GM19240 (cell line): Measurements from ENCODE around the gene TOMM20.
"Not testable (repeated sequence)": the region's sequence is repeated elsewhere in the genome, so short reads cannot be mapped to it uniquely, and the experiment has no call there.

Experiments used
- DNase-seq: peaks from one replicate; pipeline ENCODE4 v3.0.0; 2011; ENCODE audit warnings: low spot score; ENCODE audit not compliant: insufficient read length

TOMM20 gene

DNA sequence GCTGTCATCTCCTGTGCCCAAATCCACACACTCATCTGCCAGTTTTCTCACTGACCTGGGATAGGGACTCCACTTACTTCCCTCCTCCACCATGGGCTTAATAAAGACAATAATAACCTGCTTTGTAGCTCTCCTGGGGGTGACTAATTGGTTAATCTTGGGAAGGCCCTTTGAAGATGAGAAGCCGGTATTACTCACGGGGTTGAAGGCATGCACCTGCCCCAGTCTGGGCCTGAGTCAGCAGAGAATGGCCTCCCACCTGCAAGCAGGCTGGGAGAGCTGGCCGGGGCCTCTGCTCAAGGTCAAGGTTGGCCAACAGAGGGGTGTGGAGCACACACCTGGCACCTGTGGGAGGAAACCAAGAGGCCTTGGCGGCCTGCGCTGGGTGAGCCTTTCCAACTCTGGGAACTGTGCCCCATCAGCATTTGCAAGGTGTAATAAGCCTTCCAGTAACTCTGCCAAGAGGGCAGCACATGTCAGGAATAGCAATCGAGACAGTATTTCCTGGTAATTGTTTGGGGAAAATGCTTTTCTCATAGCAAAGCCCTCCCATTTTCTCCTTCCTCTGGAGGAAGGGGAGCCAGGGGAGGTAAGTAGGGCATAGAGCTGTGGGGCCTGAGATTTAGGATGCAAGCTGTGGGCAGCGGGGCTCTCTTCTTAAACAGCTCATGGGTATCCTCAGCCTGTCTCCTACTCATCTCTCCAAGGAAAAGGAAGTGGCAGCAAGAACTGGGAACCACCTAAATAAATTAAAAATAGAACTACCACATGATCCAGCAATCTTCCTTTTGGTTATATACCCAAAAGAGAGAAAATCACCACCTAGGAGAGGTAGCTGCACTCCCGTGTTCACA lies 49.0 kb downstream of the TOMM20 start:
- DNase-seq = no peak

DNA sequence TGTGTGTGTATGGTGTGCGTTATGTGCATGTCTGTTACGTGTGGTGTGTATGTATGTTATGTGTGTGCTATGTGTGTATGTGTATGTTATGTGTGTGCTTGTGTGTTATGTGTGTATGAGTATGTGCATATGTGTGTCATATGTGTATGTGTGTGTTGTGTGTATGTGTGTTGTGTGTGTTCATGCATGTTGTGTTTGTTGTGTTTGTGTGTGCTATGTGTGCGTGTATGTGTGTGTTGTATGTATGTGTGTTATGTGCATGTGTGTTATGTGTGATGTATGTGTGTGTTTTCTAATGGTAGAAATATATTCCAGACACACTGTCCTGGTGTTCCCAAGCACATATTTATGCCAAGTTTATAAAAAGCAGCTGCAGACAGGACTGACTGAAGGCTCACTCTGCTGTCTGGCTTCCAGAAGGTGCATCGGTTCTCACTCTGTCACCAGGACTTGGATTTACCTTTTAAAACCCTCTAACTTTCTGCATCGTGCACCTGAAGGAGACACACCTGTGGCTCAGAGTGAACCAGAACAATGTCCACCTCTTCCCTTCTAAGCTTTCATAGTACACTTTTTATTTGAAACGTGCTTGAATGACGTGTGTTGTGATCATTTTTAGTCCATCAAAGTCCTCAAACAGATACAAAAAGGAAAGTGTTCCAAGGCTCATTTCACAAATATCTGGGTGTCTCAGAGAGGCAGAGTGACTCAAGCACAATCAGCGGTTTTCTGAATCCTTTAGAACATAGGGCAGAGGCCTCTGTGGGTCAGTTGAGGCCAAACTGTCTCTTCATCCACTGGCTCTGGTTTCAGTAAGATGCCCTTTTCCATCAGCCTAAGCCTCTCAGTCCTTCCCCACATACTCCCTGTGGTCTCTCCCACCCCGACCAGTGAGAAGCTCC lies 49.9 kb downstream of the TOMM20 start:
- DNase-seq = no peak

DNA sequence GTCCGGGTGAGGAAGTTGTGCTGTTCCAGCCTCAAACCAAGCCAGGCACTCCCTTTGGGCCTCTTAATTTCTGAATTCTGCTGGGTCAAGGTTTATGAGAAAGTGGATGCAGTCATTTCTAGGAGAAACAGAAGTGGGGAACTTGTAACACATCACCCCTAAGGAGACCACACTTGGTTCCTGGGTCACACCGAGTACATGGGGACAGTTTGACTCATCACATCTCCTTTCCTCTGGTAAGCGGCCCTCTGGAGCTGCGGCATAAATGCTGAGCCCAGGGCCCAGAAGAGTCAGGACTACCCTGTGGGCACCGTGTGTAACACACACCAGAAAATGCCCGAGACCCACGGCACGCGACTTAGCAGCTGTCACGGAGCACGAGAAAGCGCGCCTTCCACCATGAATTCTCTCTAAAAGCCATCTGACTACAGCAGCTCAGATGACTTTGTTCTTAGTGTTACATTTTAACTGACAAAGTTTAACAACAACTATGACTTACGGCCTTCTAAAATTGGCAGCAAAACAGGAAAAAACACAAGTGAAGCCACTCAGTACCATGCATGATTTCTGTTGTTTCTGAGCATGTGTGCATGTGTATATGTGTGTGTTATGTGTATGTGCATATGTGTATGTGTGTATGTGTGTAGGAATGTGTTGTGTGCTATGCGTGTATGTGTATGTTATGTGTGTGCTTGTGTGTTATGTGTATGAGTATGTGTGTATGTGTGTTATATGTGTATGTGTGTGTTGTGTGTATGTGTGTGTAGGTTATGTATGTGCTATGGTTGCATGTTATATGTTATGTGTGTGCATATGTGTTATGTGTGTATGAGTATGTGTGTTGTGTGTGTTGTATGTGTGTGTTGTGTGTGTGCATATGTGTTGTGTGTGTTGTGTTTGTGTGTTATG lies 50.8 kb downstream of the TOMM20 start:
- DNase-seq = peak; percentile 43

DNA sequence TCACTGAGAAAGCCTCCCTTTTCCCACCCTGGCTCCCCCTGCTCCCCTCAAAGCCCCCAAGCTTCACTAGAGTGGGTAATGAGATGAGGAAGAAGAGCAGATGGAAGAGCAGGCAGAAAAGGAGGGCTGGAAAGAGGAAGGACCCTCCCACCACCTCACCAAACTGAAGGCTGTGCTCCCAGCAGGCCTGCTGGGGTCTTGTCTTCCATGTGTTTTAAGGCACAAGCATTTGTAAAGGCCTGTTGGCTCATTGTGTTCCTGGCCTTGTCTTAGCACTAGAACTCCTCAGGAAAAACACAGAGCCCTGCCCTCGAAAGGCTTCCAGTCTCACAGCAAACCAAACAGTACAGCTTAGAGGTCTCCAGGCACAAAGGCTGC lies 51.5 kb downstream of the TOMM20 start:
- no peak for DNase-seq

DNA sequence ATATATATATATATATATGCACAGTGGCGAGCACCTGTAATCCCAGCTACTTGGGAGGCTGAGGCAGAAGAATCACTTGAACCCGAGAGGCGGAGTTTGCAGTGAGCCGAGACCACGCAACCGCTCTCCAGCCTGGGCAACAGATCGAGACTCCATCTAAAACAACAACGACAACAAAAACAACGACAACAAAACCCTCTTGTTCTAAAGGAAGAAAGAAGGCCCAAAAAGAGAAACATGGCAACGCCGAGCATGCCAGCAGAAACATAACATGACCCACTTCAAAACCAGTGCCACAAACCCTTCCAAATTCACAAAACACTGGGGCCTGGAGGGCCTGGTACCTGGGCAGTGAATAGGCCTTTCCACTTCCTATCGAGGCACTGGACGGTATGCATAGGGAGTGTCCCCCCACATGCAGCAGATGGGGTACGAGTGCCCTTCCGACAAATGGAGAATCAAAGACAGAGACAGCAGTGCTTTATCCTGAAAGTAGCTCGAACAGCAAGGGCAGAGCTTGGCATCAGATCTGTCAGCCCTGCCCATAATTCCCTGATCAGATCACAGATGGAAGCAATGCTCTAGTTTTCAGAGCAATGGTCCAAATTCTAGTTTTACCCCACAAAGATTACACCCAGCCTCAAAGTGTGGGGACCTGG lies 52.0 kb downstream of the TOMM20 start:
- no peak for DNase-seq

DNA sequence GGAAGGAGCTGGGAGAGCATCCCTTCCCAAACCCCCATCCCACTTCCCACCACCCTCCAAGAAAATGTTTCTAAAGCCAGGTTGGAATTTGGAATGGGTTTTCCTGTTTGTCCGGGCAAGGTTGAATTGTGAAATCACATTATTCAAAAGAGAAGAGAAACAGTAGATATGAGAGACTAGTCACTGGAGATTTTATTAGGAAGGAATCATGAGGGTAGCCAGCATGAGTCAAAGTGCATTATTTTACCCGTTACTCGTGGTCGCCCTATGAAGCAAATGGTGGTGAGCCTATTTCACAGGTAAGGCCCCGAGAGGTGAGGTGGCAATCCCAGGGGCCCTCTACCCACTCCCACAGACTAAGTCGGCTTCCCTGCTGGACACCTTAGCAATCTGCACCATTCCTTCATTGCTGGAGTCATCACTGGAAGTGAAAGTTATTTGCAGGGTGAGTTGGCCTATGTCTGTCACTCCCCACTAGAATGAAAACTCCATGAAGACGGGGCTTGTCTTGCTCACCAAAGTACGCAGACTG lies 52.8 kb downstream of the TOMM20 start:
- DNase-seq = no peak

DNA sequence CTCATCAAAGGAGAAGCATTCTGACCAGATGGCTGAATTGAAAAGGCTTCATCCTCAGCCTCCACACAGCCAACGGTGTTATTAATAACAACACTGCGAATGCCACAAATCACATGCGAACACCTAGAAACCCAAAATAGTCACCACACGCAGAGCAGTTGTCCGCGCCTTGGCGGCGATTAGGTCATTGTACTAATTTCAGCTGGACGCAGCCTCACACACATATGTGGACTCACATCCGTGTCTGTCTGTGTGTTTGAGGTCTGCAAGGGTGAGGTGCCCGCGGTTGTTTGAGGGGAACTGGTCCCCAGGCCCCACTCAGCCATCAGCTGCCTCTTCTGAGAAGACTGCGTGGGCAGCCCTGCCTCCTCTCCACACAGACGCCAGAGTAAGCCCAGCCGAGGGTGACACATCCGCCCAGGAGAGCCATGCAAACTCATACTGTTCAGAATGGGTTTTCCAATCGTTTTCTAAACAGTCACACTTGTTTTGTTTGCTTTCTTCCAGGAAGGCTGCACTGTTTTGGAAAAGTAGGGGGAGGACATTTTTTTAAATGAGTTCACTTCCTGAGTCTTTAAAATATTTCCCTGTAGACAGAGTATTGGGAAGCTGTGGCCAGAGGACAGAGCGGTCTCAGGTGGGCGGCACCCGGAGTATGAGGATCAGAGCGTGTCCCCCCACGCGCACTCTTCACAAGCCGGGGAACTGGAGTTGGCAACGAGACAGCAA lies 53.4 kb downstream of the TOMM20 start:
- peak; percentile 47 for DNase-seq

DNA sequence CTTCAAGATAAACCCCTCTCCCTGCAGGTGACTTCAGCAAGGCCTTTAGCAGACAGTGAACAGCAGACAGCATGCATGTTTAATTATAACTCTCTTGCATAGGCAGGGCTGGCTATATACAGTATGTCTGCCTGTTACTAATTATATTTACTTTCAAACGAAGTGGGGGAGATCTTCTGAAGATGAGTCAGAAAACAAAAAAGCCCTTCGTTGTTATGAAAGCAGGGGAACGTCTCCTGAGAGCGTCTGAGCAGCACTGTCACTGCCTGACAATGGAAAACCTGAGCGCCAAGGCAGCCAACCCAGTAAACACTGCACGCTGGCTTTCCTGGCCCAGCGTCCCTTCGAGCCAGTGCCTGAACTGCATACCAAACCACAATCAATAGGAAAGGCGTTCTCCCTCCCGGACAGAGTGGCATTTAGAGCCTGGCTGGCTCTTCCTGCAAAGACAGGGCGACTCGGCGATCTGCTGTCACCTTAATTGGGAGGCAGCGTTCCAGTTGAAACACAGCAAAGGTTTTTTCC lies 54.1 kb downstream of the TOMM20 start:
- DNase-seq = no peak

DNA sequence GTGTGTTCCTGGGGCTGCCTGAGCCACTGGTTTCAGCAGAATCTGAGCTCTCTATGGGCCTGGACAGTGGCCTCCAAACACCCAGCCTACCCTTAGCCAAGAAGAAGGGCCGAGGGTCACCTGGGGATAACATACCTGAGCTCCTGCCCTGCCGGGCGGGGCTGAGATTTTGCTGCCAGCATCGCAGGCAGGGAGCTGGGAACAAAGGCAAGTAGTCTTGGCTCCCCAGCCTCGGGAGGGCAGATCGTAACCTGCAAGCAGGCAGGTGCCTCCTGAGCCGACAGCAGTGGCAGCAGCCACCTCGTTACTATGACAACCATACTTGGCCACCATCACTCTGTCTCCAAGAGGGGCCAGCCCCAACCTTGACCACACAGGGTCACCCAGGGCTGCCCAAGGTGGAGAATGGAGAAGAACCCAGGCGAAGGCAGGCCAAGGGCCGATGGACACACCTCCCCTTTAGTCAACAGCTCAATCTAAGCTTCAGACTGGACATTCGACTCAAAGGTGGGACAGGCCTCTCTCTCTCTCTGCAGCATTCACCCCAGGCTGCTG lies 54.6 kb downstream of the TOMM20 start:
- DNase-seq = no peak

DNA sequence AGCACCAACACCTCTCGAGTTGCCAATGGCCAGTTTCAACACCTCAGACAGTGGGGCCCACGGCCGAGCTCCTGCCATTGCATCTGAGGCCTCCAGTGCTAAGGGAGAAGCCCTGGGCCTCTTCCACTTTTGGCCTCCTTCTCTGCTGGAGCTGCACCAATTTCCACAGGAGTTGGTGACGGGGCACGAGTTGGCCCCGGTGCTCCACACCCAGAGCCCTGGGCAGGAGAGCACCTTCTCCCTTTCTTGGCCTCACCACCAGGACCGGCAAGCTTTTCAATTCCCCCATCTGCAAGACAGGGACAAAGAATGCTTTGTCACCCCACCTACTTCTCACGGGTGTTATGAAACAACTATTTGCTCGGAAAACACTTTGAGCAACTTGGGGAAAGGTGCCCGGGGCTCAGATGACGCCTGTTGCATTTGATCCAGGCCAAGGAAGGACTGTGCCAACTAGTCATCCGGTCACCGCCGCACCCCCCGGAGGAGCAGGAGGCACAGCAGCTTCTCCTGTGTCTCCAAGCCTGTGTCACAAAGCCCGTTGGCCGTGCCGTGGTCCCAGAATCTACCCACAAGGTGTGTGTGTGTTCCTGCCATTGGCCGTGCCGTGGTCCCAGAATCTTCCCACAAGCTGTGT lies 55.2 kb downstream of the TOMM20 start:
- no peak for DNase-seq

DNA sequence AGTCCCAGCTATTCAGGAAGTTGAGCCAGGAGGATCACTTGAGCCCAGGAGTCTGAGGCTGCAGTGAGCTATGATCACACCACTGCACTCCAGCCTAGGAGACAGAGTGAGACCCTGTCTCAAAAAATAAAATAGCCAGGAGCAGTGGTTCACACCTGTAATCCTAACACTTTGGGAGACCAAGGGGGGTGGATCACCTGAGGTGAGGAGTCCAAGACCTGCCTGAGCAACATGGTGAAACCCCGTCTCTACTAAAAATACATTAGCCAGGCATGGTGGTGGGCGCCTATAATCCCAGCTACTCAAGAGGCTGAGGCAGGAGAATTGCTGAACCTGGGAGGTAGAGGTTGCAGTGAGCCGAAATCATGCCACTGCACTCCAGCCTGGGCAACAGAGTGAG lies 56.1 kb downstream of the TOMM20 start:
- DNase-seq = not testable (repeated sequence)

DNA sequence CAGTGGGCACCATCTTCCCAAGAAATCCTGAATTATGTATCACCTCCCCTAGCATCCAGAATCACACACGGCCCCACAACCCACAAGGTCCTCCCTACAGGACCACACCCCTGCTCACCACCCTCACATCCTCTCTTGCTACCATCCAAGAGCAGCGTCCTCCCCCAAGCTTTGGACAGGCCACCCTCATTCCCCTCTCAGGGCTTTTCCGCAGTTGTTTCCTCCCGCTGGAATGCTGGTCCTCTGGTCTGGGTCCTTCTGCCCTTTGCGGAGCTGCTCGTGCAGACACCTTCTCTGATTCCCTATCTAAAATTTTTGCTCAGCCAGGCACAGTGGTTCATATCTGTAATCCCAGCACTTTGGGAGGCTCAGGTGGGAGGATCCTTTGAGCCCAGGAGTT lies 56.5 kb downstream of the TOMM20 start:
- no peak for DNase-seq

DNA sequence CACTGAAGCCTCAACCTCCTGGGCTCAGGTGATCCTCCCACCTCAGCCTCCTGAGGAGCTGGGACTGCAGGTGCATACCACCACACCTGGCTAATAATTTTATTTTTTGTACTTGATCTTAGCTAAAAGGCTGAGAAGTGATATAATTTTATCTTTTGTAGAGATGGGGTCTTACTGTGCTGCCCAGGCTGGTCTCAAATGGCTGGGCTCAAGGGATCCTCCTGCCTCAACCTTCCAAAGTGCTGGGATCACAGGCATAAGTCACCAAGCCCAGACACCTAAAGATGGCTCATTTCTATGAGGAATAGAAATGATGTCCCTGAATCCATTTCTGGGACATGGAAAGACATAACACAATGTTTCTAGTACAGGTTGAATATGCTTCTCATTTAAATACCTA lies 57.8 kb downstream of the TOMM20 start:
- no peak for DNase-seq

DNA sequence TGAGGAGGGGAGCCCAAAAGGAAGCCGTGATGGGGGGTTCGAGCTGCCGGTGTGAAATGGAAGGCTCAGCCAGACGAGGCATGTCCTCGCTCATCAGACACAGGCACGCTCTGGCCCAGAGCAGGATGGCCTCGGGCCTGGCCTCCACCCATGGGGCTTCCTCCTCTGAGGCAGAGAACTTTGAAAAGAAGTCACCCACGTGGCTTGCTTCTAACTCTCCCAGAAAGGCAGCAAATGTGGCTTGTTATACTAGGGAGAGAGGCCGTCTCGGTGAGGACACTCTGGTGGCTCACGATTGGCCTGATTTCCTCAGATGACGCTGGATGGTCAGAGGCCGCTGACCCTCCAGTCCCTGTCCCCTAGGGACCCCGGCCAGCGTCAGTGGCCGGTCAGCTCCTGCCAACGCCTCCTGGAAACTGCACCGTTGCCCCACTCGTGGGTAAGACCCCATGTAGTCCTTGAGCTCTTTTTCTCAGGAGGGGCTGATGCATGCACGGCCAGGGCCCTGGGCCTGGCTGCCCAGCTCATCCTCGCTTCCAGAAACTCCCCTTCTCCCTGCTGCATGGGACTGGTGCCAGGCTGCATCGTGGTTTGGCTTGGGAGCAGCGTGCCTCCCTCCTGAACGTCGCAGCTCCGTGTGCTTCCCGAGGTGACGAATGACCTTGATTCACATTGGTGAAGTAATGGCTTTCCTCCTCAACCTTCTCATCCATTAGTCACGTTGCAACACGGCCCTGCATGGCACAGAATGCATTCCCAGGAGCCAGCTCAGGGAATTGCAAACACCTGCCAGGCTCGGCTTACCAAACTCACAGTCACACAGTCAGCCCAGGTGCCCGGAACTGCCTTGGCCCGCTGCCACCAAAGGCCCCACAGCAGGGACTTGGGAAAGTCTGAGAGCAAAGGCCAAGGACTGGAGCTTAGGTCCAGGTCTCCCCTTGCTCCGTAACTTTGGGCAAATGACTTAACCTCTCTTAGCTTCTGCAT lies 58.8 kb downstream of the TOMM20 start:
- DNase-seq = no peak

DNA sequence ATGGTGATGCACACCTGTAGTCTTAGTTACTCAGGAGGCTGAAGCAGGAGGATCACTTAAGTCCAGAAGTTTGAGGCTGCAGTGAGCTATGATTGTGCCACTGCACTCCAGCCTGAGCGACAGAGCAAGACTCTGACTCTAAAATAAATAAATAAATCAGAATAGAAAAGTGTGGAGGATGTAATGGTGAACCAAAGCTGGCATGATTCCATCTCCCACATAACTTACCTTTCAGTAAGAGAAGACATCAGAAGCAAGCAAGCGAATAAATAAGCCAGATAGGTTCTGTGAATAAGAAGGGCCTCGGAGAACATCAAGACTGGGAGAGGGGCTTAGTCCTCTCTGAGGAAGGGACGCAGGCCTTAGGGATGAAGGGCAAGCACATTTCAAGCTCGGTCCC lies 59.5 kb downstream of the TOMM20 start:
- no peak for DNase-seq

DNA sequence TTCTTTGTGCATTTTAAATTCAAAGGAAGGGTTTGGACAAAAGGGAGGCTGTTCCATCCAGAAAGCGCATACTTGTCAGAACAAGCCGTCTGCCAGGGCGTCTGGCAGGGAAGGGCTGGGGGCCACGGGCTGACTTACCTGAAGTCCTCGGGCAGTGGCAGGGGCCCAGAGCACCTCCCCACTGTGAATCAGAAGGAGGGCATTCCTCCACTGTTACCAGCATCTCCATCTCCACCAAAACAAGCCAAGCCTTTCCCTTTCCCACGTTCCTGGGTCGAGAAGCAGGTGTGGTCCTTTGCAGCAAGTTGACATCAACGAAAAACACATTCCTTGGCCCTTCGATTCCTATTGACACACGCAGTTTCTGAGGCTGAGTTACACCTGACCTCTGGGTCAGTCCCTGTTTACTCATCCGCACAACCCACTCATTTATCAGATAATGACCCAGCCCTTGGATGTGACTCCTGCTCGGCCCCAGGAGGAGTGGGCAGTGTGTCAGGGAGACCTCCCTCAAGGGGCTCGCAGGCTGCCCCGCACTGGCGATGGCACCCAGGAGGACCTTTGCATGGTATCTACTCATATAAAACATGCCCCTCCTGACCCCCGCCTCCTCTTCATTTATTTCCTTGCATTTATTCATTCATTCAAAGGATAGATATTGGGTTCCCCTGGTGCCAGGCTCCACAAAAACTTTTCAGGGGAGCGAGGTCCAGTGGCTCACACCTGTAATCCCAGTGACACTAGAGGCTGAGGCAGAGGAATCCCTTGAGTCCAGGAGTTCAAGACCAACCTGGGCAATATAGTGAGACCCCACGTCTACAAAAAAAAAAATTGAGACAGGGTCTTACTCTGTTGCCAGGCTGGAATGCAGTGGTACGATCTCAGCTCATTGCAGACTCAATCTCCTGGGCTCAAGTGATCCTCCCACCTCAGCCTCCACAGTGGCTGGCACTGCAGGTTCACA lies 60.2 kb downstream of the TOMM20 start:
- no peak for DNase-seq
